GM19043 (cell line): ENCODE results near the gene MROH9.
"Not testable (repeated sequence)": the region's sequence is repeated elsewhere in the genome, so short reads cannot be mapped to it uniquely, and the experiment has no call there.

Experiments used
- ATAC-seq: cut with Tn5 transposase; IDR thresholded peaks from one replicate; pipeline ENCODE4 v1.9.1; 2021; ENCODE audit warnings: low read depth; ENCODE audit not compliant: unreplicated experiment

MROH9 gene

DNA sequence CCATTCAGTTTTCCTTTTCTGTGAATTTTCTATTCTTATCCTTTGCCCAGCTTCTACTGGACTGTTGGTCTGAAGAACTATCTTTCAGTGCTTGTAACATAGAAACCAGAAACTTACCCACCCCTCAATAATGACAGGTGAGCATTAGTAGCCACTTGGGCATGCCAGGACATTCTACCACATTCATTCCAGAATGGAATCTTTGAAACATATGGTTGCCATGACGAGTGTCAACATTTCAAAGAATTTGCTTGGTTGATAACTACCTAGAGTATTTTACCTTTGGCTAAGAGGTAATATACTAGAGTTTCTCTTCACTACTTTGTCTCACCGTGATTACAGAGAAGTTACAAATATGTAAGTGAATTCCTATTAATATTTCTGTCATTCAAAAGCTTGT lies at the start of gene MROH9:
MROH9 (plus strand) TSS at position 304 of the 400 bp plus-strand sequence. CDS start 10,023 bp downstream, outside the sequence.
- no peak for ATAC-seq

- ATAC-seq = no peak
These were observed 49.8 kb upstream of the MROH9 start for GRCh38 chr1:170885551-170885950.

- no peak for ATAC-seq
These were observed 48.9 kb upstream of the MROH9 start for GRCh38 chr1:170886460-170886859.

DNA sequence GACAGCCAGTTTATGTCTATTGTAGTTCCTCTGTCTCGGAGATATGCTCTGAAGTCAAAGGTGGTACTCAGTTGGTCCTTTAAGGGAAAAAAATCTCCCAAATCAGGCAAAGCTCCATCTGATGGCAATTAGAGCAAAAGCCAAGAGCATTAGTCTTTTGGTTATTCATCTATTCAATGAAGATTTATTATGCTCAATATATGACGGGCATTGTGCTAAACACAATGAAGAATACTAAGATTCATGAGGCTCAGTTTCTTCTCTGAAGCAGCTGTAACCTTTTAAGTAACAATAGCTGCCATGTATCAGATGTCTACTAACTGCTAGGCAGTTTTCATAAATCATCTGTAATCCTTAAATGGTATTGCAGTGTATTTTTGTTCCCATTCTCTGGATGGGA lies 47.6 kb upstream of the MROH9 start:
- ATAC-seq = no peak

DNA sequence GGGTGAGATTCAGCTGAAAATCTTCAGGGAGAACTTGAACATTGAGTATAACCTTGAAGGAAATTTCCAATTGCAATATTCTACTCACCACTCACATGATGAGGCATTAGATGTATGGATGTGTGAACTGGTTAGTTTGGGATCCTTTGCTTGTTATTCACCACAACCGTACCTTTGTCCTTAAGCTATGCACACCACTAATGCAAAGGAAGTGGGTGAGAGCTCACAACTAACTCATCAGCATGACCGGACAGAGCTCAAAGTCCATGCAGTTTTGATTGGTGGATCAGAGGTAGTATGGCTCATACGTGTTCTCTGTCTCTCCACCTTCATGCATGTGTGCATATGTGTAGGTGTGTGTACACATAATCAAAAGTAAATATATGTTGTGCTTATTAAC lies 43.5 kb upstream of the MROH9 start:
- ATAC-seq = no peak

DNA sequence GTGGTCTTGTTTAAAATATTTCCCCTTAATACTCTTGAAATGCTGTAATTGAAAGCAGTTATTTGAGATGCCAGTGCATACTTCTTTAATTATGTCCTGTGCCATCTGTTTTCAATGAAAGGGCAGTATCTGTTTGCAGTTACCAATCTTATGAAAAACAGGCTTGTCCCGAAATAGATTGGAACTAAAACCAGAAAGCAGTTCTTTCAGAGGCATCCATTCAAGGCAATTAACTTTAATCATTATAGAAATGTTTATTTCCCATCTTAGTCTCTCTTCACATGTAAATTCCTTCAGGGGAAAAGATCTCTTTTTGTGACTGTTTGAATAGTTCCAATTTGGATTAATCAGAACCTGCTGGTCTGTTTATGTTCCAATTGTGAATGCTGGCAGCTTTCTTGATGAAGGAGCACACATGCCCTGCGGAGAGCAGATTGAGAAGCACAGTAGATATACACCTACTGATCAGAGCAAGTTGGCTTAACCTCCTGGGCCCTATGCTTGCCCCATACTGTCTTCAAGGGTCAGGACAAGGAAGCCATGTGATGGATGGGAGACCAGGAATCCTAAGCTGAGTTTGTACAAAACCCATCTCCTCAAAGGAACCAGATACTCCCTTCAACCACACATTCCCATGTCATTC lies 41.6 kb upstream of the MROH9 start:
- no peak for ATAC-seq

DNA sequence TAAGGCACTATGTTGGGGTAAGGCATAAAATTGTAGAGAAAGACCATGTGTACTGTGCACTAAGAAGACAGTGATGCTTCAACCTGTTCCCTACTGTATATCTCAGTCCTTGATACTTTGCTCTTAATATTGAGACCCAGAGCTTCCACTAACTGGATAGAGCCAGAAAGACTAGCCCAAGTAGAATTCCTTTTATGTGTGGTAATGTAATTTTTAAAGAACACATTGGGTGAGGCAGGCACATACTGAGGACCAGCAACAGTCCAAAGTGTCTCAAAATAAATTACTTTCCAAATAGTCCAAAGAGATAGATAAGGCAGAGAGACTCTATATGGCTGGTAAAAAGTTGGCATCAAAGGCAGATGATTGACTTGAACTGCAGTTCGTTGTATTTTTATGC lies 31.4 kb upstream of the MROH9 start:
- no peak for ATAC-seq

DNA sequence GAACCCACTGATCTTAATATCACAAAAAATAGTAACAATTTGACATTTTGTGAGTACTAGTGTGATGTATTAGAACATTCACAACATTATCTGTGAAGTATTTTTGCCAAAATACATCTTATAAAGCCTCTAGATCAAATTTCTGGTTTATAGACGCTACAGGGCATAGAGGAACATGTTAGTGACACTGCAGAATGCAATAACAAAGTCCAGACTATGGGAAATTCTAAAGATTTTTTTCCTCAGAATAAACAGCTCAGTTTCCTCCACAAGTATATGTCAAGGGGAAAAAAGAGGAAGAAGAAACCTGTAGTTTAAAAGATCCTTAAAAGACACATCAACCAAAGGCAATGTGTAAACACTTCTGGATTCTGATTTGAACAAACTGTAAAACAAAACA lies 26.4 kb upstream of the MROH9 start:
- no peak for ATAC-seq

GRCh38 chr1:170910273-170910672 lies 25.1 kb upstream of the MROH9 start:
- no peak for ATAC-seq

GRCh38 chr1:170917373-170917772 lies 18.0 kb upstream of the MROH9 start:
- ATAC-seq = no peak

- ATAC-seq = not testable (repeated sequence)
These were observed 10.7 kb upstream of the MROH9 start for GRCh38 chr1:170924656-170925055.

DNA sequence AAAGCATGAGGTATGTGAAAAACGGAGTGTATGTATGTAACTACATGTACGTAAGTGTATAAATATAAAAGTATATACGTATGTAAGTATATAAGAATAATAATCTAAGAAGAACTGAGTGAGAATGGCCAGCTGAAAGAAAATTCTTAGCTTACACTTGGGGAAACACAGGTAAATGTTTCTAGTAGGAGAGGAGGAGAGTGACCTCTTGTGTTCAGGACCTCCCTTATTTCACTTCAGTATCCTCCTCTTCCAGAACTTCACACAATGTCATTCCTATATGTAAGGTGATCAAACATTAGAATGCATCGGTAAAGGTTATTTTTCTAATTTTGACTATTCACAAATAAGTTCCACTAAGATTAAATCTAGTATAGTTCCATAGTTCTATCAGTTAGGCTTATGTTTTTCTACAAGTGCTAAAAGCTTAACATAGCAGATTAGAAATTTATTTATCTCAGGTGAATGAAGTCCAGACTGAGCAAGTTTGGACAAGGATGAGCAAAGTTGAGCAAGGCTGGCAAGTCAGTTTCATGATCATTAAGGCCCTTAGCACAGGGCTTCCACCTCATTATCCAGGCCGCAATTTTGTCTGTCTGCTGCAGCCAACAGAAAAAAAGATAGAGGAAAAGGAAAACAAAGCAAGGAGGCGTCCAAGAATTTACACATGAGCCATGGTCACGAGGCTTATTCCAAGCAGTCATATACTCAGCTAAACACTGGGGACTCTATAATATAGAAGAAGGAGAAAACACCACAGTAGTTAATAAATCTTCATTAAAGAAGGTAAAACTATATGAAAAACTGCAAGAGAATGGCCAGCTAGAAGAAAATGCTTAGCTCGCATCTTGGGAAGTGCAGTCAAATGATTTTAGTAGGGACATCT lies 7.1 kb upstream of the MROH9 start:
- no peak for ATAC-seq

DNA sequence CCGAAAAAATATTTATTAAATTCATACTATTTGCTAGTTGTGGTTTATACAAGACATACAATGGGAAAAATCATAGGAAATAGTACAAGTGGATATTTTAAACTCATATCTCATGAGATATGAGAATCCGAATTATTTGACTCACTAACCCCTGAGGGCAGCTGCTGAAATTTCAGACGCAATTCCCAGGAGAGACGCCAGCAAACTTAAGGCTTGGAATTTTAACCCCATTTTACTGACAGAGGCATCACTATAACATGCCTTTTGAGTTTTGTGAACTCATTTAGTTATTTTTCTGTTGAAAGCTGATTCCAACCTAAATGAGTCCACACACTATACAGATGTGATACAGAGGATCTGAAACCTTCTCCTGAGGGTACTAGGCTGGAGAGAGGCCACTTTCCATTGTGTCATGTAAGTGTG lies 5.9 kb upstream of the MROH9 start:
- no peak for ATAC-seq

GRCh38 chr1:170929835-170930554 lies 5.3 kb upstream of the MROH9 start:
- peak; percentile 84 for ATAC-seq

DNA sequence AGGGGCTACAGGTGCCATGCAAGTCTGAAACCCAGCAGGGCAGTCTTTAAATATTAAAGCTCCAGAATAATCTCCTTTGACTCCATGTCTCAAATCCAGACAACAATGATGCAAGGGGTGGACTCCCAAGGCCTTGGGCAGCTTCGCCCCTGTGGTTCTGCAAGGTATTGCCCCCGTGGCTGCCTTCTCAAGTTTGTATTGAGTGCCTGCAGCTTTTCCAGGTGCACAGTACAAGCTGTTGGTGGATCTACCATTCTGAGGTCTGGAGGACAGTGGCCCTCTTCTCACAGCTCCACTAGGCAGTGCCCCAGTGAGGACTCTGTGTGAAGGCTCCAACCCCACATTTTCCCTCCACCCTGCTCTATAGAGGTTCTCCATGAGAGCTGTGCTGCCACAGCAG lies 3.7 kb upstream of the MROH9 start:
- ATAC-seq = no peak

GRCh38 chr1:170932236-170932635 lies 3.1 kb upstream of the MROH9 start:
- ATAC-seq = no peak

DNA sequence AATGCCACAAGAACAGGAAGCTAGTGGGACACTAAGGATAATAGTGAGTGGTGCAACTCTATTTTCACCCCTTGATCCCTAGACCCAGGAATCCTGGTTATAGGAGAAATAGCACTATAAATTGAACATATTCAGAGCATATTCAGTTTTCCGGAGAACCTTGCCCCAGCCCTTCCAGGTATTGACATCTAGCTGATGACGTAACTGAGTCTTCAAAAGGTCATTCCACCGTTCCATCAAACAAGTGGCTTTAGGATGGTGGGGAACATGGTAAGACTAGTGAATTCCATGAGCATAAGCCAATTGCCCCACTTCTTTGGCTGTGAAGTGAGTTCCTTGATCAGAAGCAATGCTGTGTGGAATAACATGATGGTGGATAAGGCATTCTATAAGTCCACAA lies 2.9 kb downstream of the MROH9 start:
- ATAC-seq = no peak

DNA sequence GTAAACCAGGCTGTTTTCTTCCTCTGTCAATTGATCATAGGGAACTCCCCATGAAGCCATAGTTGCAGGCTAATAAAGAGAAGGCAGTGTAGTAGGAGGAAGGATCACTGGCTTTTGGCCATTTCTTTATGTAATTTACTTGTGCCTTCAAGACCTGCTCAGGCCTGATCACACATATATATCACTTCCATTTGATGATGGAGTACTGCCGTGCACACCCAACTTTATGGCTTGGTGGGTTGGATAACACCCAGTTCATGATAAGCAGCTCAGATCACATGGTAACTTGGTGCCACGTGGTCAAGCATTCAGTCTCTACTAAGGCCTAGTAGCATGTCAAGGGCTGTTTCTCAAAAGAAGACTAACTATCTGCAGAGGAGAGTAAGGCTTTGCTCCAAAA lies 4.1 kb downstream of the MROH9 start:
- no peak for ATAC-seq

DNA sequence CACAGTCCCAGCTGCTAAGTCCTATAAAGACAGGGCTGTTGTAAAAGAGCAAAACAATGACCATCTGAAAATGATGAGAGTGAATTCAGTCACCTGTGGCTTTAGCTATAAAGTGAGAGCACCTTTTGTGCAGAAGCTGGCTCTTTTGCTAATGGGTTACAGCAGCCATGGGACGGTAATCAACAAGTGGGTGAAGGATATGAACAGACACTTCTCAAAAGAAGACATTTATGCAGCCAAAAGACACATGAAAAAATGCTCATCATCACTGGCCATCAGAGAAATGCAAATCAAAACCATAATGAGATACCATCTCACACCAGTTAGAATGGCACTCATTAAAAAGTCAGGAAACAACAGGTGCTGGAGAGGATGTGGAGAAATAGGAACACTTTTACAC lies 16.4 kb downstream of the MROH9 start:
- not testable (repeated sequence) for ATAC-seq

GRCh38 chr1:170959385-170959784 lies 24.1 kb downstream of the MROH9 start:
- ATAC-seq = no peak

- no peak for ATAC-seq
These were observed 29.2 kb downstream of the MROH9 start for GRCh38 chr1:170964506-170964905.
